AG04449 (cell line): Measurements from ENCODE around the gene FSIP2.

Source experiments
- CTCF ChIA-PET: fragments of 350-600 bp; formaldehyde crosslinking; extraction: SDS; loops from one replicate; lab custom pipeline; 2021; ENCODE audit warnings: antibody characterized with exemption; lab: Yijun Ruan, JAX
- POLR2A ChIA-PET: fragments of 400-600, 350-600 bp; formaldehyde crosslinking; extraction: SDS; loops from one replicate; lab custom pipeline; 2020; ENCODE audit warnings: antibody characterized with exemption, inconsistent platforms; lab: Yijun Ruan, JAX
- DNase-seq: peaks from one replicate; pipeline ENCODE4 v3.0.0-alpha.2; 2010; ENCODE audit warnings: low read depth, low spot score
- H3K4me3 ChIP-seq: 2 replicates; pipeline ENCODE4 v1.5.1; 2011; ENCODE audit warnings: low read depth, mild to moderate bottlenecking, control low read depth, low read length
- TF ChIP-seq, protein P1 (sequence below): IDR thresholded peaks from one replicate; pipeline ENCODE4 v1.5.1; 2011; ENCODE audit warnings: mild to moderate bottlenecking, moderate library complexity, low read length, control low read depth, inconsistent platforms; ENCODE audit not compliant: insufficient read depth; ENCODE audit errors: missing control alignments

The FSIP2 gene

GRCh38 chr2:185745864-185746859, 7.6 kb downstream of the FSIP2 start:
- ChIA-PET POLR2A (no interaction called here), CTCF (no interaction called here)
- no peak overlapping the region for H3K4me3 ChIP-seq
- no peak for DNase-seq
- TF ChIP-seq, protein P1, sequence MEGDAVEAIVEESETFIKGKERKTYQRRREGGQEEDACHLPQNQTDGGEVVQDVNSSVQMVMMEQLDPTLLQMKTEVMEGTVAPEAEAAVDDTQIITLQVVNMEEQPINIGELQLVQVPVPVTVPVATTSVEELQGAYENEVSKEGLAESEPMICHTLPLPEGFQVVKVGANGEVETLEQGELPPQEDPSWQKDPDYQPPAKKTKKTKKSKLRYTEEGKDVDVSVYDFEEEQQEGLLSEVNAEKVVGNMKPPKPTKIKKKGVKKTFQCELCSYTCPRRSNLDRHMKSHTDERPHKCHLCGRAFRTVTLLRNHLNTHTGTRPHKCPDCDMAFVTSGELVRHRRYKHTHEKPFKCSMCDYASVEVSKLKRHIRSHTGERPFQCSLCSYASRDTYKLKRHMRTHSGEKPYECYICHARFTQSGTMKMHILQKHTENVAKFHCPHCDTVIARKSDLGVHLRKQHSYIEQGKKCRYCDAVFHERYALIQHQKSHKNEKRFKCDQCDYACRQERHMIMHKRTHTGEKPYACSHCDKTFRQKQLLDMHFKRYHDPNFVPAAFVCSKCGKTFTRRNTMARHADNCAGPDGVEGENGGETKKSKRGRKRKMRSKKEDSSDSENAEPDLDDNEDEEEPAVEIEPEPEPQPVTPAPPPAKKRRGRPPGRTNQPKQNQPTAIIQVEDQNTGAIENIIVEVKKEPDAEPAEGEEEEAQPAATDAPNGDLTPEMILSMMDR, result no peak

DNA sequence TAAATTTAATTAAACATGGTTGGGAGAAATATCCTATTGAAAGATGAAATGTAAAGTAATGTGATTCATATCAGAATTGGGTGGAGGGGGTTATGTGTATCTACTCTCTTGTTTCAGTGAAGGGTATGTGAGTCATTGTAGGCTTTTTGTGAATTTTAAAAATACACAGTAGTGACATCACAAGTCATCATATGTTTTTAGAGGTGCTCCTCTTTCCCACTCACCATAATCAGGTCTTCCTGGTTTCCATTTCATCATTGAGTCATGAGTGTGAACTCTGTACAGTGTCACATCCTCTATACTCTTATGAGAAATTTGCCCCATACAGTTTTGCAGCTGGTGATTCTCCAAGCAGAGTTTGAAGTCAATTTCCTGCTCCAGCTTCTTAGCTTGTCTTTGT, 18.8 kb downstream of the FSIP2 start:
- CTCF ChIA-PET, result no interaction called here
- TF ChIP-seq, protein P1, result no peak
- POLR2A ChIA-PET, result no interaction called here
- no peak overlapping the region for H3K4me3 ChIP-seq
- no peak for DNase-seq

DNA sequence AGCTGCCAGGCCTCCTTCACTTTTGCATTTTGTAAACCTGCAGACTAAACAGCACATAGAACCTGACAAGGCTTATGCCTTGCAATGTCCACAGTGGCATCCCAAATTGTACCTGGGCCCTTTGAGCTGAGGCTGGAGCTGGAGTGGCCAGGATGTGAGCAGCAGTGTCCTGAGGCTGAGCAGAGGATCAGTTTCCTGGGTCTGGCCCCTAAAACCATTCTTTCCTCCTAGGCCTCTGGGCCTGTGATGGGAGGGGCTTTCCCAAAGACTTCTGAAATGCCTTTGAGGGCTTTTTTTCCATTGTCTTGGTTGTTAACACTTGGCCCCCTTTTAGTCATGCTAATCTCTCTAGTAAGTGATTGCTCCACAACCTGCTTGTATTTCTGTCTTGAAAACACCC, 32.8 kb downstream of the FSIP2 start:
- no peak overlapping the region for H3K4me3 ChIP-seq
- ChIA-PET CTCF (no interaction called here), POLR2A (no interaction called here)
- DNase-seq, result no peak
- TF ChIP-seq, protein P1, result no peak

DNA sequence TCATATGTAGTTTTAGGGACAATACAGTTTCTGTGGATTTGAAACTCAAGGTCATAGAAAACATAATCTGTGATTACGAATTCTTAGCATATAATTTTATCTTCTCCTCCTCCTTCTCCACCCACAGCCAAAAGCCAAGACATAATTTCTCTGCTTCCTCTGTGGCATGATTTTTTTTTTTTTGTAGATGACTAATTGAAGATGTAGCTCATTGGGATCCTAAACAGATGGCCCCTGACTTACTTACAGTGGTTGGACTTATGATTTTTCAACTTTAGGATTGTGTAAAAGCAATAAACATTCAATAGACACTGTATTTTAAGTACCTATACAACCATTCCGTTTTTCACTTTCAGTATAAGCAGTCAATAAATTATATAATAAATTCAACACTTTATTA, 42.3 kb downstream of the FSIP2 start:
- TF ChIP-seq, protein P1, result no peak
- H3K4me3 ChIP-seq, result no peak overlapping the region
- DNase-seq, result no peak
- ChIA-PET POLR2A (no interaction called here), CTCF (no interaction called here)

- TF ChIP-seq, protein P1, result no peak
- ChIA-PET POLR2A (no interaction called here), CTCF (no interaction called here)
- DNase-seq, result no peak
- no peak overlapping the region for H3K4me3 ChIP-seq
Measured at GRCh38 chr2:185782223-185782769, 43.7 kb downstream of the FSIP2 start.

- CTCF ChIA-PET, result no interaction called here
- TF ChIP-seq, protein P1, result no peak
- H3K4me3 ChIP-seq, result no peak overlapping the region
- POLR2A ChIA-PET, result no interaction called here
- no peak for DNase-seq
Measured at GRCh38 chr2:185785156-185785555, 46.6 kb downstream of the FSIP2 start.
